Measurements from ENCODE around the gene MYT1. TPM values are rescaled to one million over a fixed set of nuclear protein-coding genes. Genes with fewer than 3 reads are reported as not detected.
"Not testable (repeated sequence)": the region's sequence is repeated elsewhere in the genome, so short reads cannot be mapped to it uniquely, and the experiment has no call there.

Gene MYT1
- total RNA-seq, 2 donors from 2014 or later, result 0.99 TPM; not detected in 1

DNA sequence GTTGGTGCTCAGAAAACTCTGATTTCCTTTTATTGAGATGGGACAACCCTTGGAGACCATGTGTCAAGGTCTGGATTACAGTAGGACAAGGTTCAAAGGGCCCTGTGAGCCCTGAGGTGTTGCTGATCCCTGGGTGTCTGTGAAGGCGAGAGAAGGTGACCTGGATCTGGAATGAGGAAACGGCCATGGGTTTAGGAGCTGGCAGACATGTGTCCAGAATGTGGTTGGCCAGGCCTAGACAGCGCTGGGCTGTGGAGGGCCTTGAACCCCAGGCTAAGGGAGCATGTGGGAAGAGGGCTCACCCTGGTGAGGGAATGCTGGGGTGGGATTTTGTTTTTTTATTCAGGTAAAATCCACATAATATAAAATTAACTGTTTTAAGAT, 116.2 kb downstream of the MYT1 start:
- intact Hi-C loops (cut with DNase I), result no loop called here
- no peak for ATAC-seq
- TF ChIP-seq, protein P1, sequence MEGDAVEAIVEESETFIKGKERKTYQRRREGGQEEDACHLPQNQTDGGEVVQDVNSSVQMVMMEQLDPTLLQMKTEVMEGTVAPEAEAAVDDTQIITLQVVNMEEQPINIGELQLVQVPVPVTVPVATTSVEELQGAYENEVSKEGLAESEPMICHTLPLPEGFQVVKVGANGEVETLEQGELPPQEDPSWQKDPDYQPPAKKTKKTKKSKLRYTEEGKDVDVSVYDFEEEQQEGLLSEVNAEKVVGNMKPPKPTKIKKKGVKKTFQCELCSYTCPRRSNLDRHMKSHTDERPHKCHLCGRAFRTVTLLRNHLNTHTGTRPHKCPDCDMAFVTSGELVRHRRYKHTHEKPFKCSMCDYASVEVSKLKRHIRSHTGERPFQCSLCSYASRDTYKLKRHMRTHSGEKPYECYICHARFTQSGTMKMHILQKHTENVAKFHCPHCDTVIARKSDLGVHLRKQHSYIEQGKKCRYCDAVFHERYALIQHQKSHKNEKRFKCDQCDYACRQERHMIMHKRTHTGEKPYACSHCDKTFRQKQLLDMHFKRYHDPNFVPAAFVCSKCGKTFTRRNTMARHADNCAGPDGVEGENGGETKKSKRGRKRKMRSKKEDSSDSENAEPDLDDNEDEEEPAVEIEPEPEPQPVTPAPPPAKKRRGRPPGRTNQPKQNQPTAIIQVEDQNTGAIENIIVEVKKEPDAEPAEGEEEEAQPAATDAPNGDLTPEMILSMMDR (IDR thresholded peaks at IDR 0.05), result no peak
- no peak for TF ChIP-seq POLR2A (IDR thresholded peaks at IDR 0.05)

DNA sequence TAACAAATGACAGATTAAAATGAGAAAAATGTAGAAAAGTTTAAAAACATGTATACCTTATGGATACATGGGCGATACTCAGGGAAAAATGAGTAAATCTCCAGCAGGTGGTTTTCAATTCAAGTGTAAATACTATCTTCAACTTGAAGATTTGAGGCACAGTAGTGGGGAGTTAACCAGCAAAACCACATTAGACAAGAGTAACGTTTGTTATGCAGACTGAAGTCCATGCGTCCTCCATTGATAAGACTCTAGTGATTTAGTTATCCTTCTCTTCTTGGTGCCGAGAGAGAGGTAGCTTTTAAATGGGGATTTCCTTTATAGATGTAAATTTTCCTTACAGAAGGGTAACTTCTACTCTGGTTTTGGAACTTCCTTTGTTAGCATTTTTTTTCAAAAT, 119.4 kb downstream of the MYT1 start:
- intact Hi-C loops (cut with DNase I), result no loop called here
- Histone ChIP-seq H3K4me3 (no peak overlapping the region), H3K9me3 (no peaks in the 10 kb centered on the region), H3K4me1 (no peaks in the 10 kb centered on the region), H3K36me3 (replicated peaks in 1 of 2; ENCODE audit: insufficient read depth in 1 of 2, low read depth in 2 of 2) (no peaks in the 10 kb centered on the region), H3K27ac (no peak overlapping the region), H3K27me3 (no peaks in the 10 kb centered on the region)
- 58 to 63% methylated on average over 4 of the region's 4 CpGs for WGBS, 2 donors
- TF ChIP-seq POLR2A (IDR thresholded peaks at IDR 0.05), result no peak
- DNase-seq (no peak), ATAC-seq (no peak)

More for the DNA sequence above, 116.2 kb downstream of the MYT1 start:
- Histone ChIP-seq H3K36me3 (replicated peaks in 1 of 2; ENCODE audit: insufficient read depth in 1 of 2, low read depth in 2 of 2) (no peaks in the 10 kb centered on the region), H3K4me1 (no peaks in the 10 kb centered on the region), H3K27me3 (no peaks in the 10 kb centered on the region), H3K4me3 (no peak overlapping the region), H3K9me3 (no peaks in the 10 kb centered on the region), H3K27ac (no peak overlapping the region)
- 53 to 71% methylated on average over 3 of the region's 3 CpGs for WGBS, 2 donors
- DNase-seq, result no peak

DNA sequence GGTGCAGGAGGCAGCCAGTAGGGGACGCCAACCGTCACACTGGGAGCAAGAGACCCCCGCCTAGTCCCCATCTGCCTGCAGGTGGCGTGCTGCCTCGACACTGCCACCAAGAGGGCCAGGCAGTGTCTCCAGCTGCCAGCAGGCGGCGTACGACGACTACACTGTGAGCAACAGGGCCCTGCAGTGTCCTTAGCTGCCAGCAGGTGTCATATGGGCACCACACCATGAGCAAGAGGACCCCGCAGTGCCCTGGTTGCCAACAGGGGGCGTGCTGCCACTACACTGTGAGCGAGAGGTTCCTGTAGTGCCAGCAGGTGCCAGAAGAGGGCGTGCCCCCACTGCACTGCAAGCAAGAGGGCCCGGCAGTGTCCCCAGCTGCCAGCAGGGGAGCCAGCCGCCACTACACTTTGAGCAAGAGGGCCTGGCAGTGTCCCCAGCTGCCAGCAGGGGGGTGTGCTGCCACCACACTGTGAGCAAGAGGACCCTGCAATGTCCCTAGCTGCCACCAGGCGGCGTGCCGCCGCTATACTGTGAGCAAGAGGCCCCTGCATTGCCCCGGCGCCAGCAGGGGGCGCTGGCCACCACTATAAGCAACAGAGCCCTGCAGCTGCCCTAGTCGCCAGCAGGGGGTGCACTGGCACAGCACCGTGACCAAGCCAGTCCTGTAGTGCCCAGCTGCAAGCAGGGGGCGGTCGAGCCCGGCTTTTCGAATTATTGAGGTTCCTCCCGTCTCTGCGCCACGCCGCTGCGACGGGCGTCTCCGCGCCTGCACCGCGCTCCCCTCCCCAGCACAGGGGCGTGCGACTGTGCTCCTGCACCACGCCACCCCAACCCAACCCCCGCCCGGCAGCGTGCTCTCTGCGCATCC, 121.6 kb downstream of the MYT1 start:
- H3K27me3 ChIP-seq; H3K27ac ChIP-seq; H3K4me3 ChIP-seq; H3K36me3 ChIP-seq (replicated peaks in 1 of 2; ENCODE audit: insufficient read depth in 1 of 2, low read depth in 2 of 2); intact Hi-C loops (cut with DNase I); H3K4me1 ChIP-seq; H3K9me3 ChIP-seq: not testable (repeated sequence)
- peak; percentile 47 to 73 (median 69) for DNase-seq
- peak; percentile 63 for ATAC-seq
- 79 to 83% methylated on average over 33 to 40 of the region's 46 CpGs for WGBS, 2 donors
- TF ChIP-seq, protein P1 (IDR thresholded peaks at IDR 0.05), result peak in 6 of 7 experiments; percentile 46 to 81 (median 68)

DNA sequence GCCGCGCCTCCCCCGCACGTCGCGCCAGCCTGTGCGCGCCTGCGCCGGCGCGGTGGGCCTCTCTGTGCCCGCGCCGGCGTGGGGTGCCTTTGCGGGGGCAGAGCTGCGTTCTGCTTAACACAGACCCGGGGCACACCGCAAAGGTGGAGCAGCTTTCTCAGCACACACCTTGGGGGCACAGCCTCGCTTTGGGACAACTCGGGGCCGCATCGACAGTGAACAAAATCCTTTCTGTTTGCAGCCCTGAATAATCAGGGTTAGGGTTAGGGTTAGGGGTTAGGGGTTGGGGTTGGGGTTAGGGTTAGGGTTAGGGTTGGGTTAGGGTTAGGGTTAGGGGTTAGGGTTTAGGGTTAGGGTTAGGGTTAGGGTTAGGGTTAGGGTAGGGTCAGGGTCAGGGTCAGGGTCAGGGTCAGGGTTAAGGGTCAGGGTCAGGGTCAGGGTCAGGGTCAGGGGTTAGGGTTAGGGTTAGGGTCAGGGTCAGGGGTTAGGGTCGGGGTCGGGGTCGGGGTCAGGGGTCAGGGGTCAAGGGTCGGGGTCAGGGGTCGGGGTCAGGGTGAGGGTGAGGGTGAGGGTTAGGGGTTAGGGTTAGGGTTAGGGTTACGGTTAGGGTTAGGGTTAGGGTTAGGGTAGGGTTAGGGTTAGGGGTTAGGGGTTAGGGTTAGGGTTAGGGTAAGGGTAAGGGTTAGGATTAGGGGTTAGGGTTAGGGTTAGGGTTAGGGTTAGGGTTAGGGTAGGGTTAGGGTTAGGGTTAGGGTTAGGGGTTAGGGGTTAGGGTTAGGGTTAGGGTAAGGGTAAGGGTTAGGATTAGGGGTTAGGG, 122.4 kb downstream of the MYT1 start:
- H3K27ac ChIP-seq; DNase-seq; intact Hi-C loops (cut with DNase I); H3K9me3 ChIP-seq; H3K36me3 ChIP-seq (replicated peaks in 1 of 2; ENCODE audit: insufficient read depth in 1 of 2, low read depth in 2 of 2); H3K27me3 ChIP-seq; H3K4me1 ChIP-seq; H3K4me3 ChIP-seq: not testable (repeated sequence)
- ATAC-seq, result peak; percentile 24
- 93 to 95% methylated on average over 24 to 30 of the region's 30 CpGs for WGBS, 2 donors

DNA sequence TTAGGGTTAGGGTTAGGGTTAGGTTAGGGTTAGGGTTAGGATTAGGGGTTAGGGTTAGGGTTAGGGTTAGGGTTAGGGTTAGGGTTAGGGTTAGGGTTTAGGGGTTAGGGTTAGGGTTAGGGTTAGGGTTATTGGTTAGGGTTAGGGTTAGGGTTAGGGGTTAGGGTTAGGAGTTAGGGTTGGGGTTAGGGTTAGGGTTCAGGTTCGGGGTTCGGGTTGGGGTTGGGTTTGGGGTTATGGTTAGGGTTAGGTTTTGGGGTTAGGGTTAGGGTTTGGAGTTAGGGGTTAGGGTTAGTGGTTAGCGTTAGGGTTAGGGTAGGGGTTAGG, 123.0 kb downstream of the MYT1 start:
- intact Hi-C loops (cut with DNase I); H3K36me3 ChIP-seq (replicated peaks in 1 of 2; ENCODE audit: insufficient read depth in 1 of 2, low read depth in 2 of 2); H3K4me1 ChIP-seq; ATAC-seq; H3K9me3 ChIP-seq; H3K4me3 ChIP-seq; H3K27me3 ChIP-seq; H3K27ac ChIP-seq; DNase-seq: not testable (repeated sequence)
- WGBS, 2 donors, result 84 to 97% methylated on average over 3 of the region's 3 CpGs

Small RNA genes within 50 kb of the gene (small RNA-seq; reads per million reads assigned to genes)
- gene AL137028.2, result not detected

Other genes with a start within 250 kb of the MYT1 start
- gene UCKL1, start 208.0 kb upstream of the MYT1 start, total RNA-seq, result 10 to 100 TPM; 21.0 to 26.0 TPM
- 10 to 100 TPM in 1 of 2 donors, 1 to 10 TPM in 1; 8.0 to 12.5 TPM for gene ZNF512B, start 194.5 kb upstream of the MYT1 start, total RNA-seq
- gene SAMD10, start 184.8 kb upstream of the MYT1 start, total RNA-seq, result 1 to 10 TPM; 3.6 to 7.6 TPM
- 10 to 100 TPM; 42.3 to 52.1 TPM for gene PRPF6, start 183.3 kb upstream of the MYT1 start, total RNA-seq
- gene C20orf204, start 128.3 kb upstream of the MYT1 start, total RNA-seq, result 1 to 10 TPM in 1 of 2 donors, under 1 TPM in 1; 0.52 to 3.0 TPM
- gene SOX18, start 114.8 kb upstream of the MYT1 start, total RNA-seq, result 10 to 100 TPM in 1 of 2 donors, 1 to 10 TPM in 1; 6.5 to 17.1 TPM
- 10 to 100 TPM; 16.6 to 17.5 TPM for gene TCEA2, start 101.3 kb upstream of the MYT1 start, total RNA-seq
- gene RGS19, start 84.9 kb upstream of the MYT1 start, total RNA-seq, result 10 to 100 TPM in 1 of 2 donors, 1 to 10 TPM in 1; 9.1 to 14.5 TPM
- gene OPRL1, start 84.4 kb upstream of the MYT1 start, total RNA-seq, result 1 to 10 TPM; 1.0 to 2.6 TPM
- gene LKAAEAR1, start 80.1 kb upstream of the MYT1 start, total RNA-seq, result 1 to 10 TPM in 1 of 2 donors, not detected in 1; 3.9 TPM
- gene NPBWR2, start 56.9 kb upstream of the MYT1 start, total RNA-seq, result not detected
- 10 to 100 TPM; 25.1 to 45.9 TPM for gene PCMTD2, start 91.3 kb downstream of the MYT1 start, total RNA-seq